SU-DHL-6 (cell line): ENCODE measurements around the gene SPSB3.

ENCODE experiments used
- CTCF ChIP-seq: fragments of 200-600 bp; sonication (generic); IDR thresholded peaks from one replicate; pipeline ENCODE4 v1.5.1; 2017; ENCODE audit warnings: antibody characterized with exemption, mild to moderate bottlenecking, low read length, moderate library complexity; ENCODE audit not compliant: insufficient read depth, poor library complexity, severe bottlenecking
- EZH2phosphoT487 ChIP-seq: fragments of 200-600 bp; sonication (generic), shearing (Covaris generic); conservative IDR thresholded peaks from 2 replicates; pipeline ENCODE4 v1.6.1; 2018; ENCODE audit warnings: mild to moderate bottlenecking, antibody characterized with exemption, low read length, moderate library complexity, mixed read lengths

GRCh38 chr16:1774448-1774780 lies 8.0 kb downstream of the SPSB3 start:
- TF ChIP-seq CTCF (no peak), EZH2phosphoT487 (no peak)
